ENCODE results near the gene PCDHGA1.
"Not testable (repeated sequence)": the region's sequence is repeated elsewhere in the genome, so short reads cannot be mapped to it uniquely, and the experiment has no call there.

PCDHGA1 gene

GRCh38 chr5:141330299-141331080 lies at the start of gene PCDHGA1:
PCDHGA1 (plus strand) TSS chr5:141330514.
- no peak for DNase-seq (ENCODE audit: low read depth in 2 of 2)

GRCh38 chr5:141298376-141298775 lies 31.9 kb upstream of the PCDHGA1 start:
- no peak for DNase-seq (ENCODE audit: low read depth in 2 of 2)

- DNase-seq (ENCODE audit: low read depth in 2 of 2), result no peak
These were observed 26.6 kb upstream of the PCDHGA1 start, which contains the start of gene SLC25A2 for GRCh38 chr5:141303756-141304155. SLC25A2 (minus strand) TSS chr5:141304049; CDS start chr5:141303865, 184 bp downstream.

GRCh38 chr5:141306630-141307029 lies 23.7 kb upstream of the PCDHGA1 start:
- DNase-seq (ENCODE audit: low read depth in 2 of 2), result no peak

- no peak for DNase-seq (ENCODE audit: low read depth in 2 of 2)
These were observed 16.6 kb upstream of the PCDHGA1 start for GRCh38 chr5:141313711-141314110.

GRCh38 chr5:141316963-141317362 lies 13.4 kb upstream of the PCDHGA1 start:
- DNase-seq (ENCODE audit: low read depth in 2 of 2), result not testable (repeated sequence)

- no peak for DNase-seq (ENCODE audit: low read depth in 2 of 2)
These were observed 11.1 kb upstream of the PCDHGA1 start for GRCh38 chr5:141319202-141319601.

- DNase-seq (ENCODE audit: low read depth in 2 of 2), result no peak
These were observed 10.6 kb upstream of the PCDHGA1 start for GRCh38 chr5:141319699-141320098.

GRCh38 chr5:141320225-141321169 lies 9.8 kb upstream of the PCDHGA1 start, which contains the start of gene TAF7:
TAF7 (minus strand) TSS chr5:141320784; CDS start chr5:141320044, 740 bp downstream.
- peak; percentile 83 to 86 for DNase-seq (ENCODE audit: low read depth in 2 of 2)

GRCh38 chr5:141322261-141322660 lies 8.1 kb upstream of the PCDHGA1 start:
- DNase-seq (ENCODE audit: low read depth in 2 of 2), result no peak

GRCh38 chr5:141326088-141326854 lies 4.0 kb upstream of the PCDHGA1 start:
- peak; percentile 45 to 51 for DNase-seq (ENCODE audit: low read depth in 2 of 2)

- no peak for DNase-seq (ENCODE audit: low read depth in 2 of 2)
These were observed 2.1 kb upstream of the PCDHGA1 start for GRCh38 chr5:141328231-141328630.

- DNase-seq (ENCODE audit: low read depth in 2 of 2), result not testable (repeated sequence)
These were observed 2.3 kb downstream of the PCDHGA1 start for GRCh38 chr5:141332571-141332970.

GRCh38 chr5:141338538-141339306 lies 8.4 kb downstream of the PCDHGA1 start, which contains the start of gene PCDHGA2:
PCDHGA2 (plus strand) TSS chr5:141338760.
- no peak for DNase-seq (ENCODE audit: low read depth in 2 of 2)

- not testable (repeated sequence) for DNase-seq (ENCODE audit: low read depth in 2 of 2)
These were observed 10.6 kb downstream of the PCDHGA1 start for GRCh38 chr5:141340781-141341354.

- no peak for DNase-seq (ENCODE audit: low read depth in 2 of 2)
These were observed 12.5 kb downstream of the PCDHGA1 start for GRCh38 chr5:141342773-141343172.

GRCh38 chr5:141343242-141343952 lies 13.1 kb downstream of the PCDHGA1 start, which contains the start of gene PCDHGA3:
PCDHGA3 (plus strand) TSS chr5:141343829; CDS start chr5:141344034, 205 bp downstream.
- DNase-seq (ENCODE audit: low read depth in 2 of 2), result no peak

- no peak for DNase-seq (ENCODE audit: low read depth in 2 of 2)
These were observed 13.7 kb downstream of the PCDHGA1 start for GRCh38 chr5:141343953-141344463.

- DNase-seq (ENCODE audit: low read depth in 2 of 2), result no peak
These were observed 15.0 kb downstream of the PCDHGA1 start for GRCh38 chr5:141345327-141345726.
